HEK293 (cell line): ENCODE measurements around the gene RCOR1.

Experiments
- CTCF ChIP-seq: fragments of 450-650 bp; formaldehyde crosslinking; IDR thresholded peaks from 2 replicates; pipeline ENCODE4 v1.5.1; 2016; ENCODE audit warnings: missing biosample characterization, missing genetic modification characterization
- SETDB1 ChIP-seq: IDR thresholded peaks from one replicate; pipeline ENCODE4 v1.6.1; 2017; ENCODE audit warnings: mild to moderate bottlenecking, low read length, moderate library complexity, mixed read lengths; ENCODE audit not compliant: insufficient read length
- ZNF785 ChIP-seq: fragments of 450-650 bp; formaldehyde crosslinking; IDR thresholded peaks from 2 replicates; pipeline ENCODE4 v1.5.1; 2016; ENCODE audit warnings: missing biosample characterization, missing genetic modification characterization

- no peak for TF ChIP-seq ZNF785 (tag by site-specific recombination)
- TF ChIP-seq SETDB1 = no peak
- no peak for TF ChIP-seq CTCF (tag by site-specific recombination)
Measured at GRCh38 chr14:102620413-102620812, 28.0 kb downstream of the RCOR1 start.
